NT2/D1 (cell line): ENCODE measurements around the gene OR52W1.

Source experiments
- YY1 ChIP-seq: IDR thresholded peaks from 2 replicates; pipeline ENCODE4 v1.6.1; 2011; ENCODE audit not compliant: insufficient read length, insufficient read depth
- ZNF274 ChIP-seq: IDR thresholded peaks from 2 replicates; pipeline ENCODE4 v1.6.1; 2011; ENCODE audit warnings: mild to moderate bottlenecking, low read depth, low read length

- TF ChIP-seq YY1: no peak
- TF ChIP-seq ZNF274: no peak
Measured at GRCh38 chr11:6197466-6198200, 1.4 kb upstream of the OR52W1 start.
